Osteoblast (primary cell): ENCODE results near the gene RNASET2. TPM values are rescaled to one million over a fixed set of nuclear protein-coding genes. Genes with fewer than 3 reads are reported as not detected.

Experiments used
- DNase-seq: peaks from one replicate; pipeline ENCODE4 v3.0.0; 2011; ENCODE audit warnings: low spot score, mixed read lengths; ENCODE audit not compliant: insufficient read length; ENCODE audit errors: missing footprints
- H2AFZ ChIP-seq: 2 replicates; pipeline ENCODE4 v1.6.0; 2011; ENCODE audit warnings: mild to moderate bottlenecking, low read length
- H3K27ac ChIP-seq: 2 replicates; pipeline ENCODE4 v1.5.1; 2011; ENCODE audit warnings: mild to moderate bottlenecking, low read depth, low read length, moderate library complexity
- H3K27me3 ChIP-seq: 2 replicates; pipeline ENCODE4 v1.6.0; 2012; ENCODE audit warnings: mild to moderate bottlenecking, control low read depth, inconsistent platforms, low read length, moderate library complexity; ENCODE audit not compliant: insufficient read depth
- H3K36me3 ChIP-seq: 2 replicates; pipeline ENCODE4 v1.5.1; 2011; ENCODE audit warnings: mild to moderate bottlenecking, low read length, control low read depth, moderate library complexity; ENCODE audit not compliant: insufficient read depth
- H3K4me1 ChIP-seq: 2 replicates; pipeline ENCODE4 v1.5.1; 2011; ENCODE audit warnings: mild to moderate bottlenecking, low read length, control low read depth, moderate library complexity; ENCODE audit not compliant: insufficient read depth
- H3K4me2 ChIP-seq: 2 replicates; pipeline ENCODE4 v1.6.0; 2011; ENCODE audit warnings: mild to moderate bottlenecking, low read length; ENCODE audit not compliant: insufficient read depth
- H3K4me3 ChIP-seq: fragments of 200-600 bp; sonication (generic); 3 replicates; pipeline ENCODE4 v1.5.1; 2012; ENCODE audit warnings: mild to moderate bottlenecking, low read length, inconsistent platforms; ENCODE audit not compliant: insufficient read depth
- H3K79me2 ChIP-seq: 2 replicates; pipeline ENCODE4 v1.6.0; 2012; ENCODE audit warnings: mild to moderate bottlenecking, low read length, control low read depth, inconsistent platforms; ENCODE audit not compliant: insufficient read depth
- H3K9me3 ChIP-seq: 2 replicates; pipeline ENCODE4 v1.5.1; 2011; ENCODE audit warnings: low read depth, low read length, control low read depth
- H4K20me1 ChIP-seq: 2 replicates; pipeline ENCODE4 v1.6.0; 2012; ENCODE audit warnings: mild to moderate bottlenecking, low read length, control low read depth; ENCODE audit not compliant: insufficient read depth
- total RNA-seq: library from RNA; depleted of rRNA; stranded (reverse); fragments of >200 nt; gene quantifications from 2 replicates; pipeline ENCODE4 v1.2.3, GENCODE V29; 2012
- TF ChIP-seq, protein P1 (sequence below): IDR thresholded peaks from 2 replicates; pipeline ENCODE4 v1.5.1; 2011; ENCODE audit warnings: mild to moderate bottlenecking, low read depth, low read length, moderate library complexity; ENCODE audit errors: extremely low read depth

Gene RNASET2
- total RNA-seq, 1 donor, result 47.8 TPM

DNA sequence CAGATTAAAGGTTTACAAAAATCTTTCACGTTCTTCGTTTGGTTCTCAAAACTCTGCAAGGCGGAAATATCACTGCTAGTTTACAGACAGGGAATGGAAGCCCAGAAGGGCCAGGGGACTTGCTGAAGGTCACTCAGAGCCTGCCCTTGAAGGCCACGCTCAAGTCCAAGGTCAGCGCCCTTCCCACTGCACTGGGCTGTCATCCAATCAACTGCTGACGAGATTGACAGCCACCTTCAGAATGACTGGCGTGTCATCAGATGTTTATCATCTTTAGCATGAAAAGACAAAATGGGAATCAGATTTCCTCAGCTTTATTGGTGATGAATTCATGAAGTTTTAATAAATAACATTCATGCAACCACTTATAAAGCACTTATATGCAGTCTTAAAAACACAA is 16.5 kb downstream of the RNASET2 start:
- no peak overlapping the region for H2AFZ ChIP-seq
- H3K4me2 ChIP-seq, result no peak overlapping the region
- DNase-seq, result no peak
- no peaks in the 10 kb centered on the region for H4K20me1 ChIP-seq
- H3K9me3 ChIP-seq, result no peaks in the 10 kb centered on the region
- TF ChIP-seq, protein P1, sequence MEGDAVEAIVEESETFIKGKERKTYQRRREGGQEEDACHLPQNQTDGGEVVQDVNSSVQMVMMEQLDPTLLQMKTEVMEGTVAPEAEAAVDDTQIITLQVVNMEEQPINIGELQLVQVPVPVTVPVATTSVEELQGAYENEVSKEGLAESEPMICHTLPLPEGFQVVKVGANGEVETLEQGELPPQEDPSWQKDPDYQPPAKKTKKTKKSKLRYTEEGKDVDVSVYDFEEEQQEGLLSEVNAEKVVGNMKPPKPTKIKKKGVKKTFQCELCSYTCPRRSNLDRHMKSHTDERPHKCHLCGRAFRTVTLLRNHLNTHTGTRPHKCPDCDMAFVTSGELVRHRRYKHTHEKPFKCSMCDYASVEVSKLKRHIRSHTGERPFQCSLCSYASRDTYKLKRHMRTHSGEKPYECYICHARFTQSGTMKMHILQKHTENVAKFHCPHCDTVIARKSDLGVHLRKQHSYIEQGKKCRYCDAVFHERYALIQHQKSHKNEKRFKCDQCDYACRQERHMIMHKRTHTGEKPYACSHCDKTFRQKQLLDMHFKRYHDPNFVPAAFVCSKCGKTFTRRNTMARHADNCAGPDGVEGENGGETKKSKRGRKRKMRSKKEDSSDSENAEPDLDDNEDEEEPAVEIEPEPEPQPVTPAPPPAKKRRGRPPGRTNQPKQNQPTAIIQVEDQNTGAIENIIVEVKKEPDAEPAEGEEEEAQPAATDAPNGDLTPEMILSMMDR, result no peak
- H3K4me1 ChIP-seq, result no peaks in the 10 kb centered on the region
- no peak overlapping the region for H3K4me3 ChIP-seq
- H3K27ac ChIP-seq, result no peak overlapping the region
- H3K36me3 ChIP-seq, result no peaks in the 10 kb centered on the region
- no peaks in the 10 kb centered on the region for H3K27me3 ChIP-seq
- H3K79me2 ChIP-seq, result no peaks in the 10 kb centered on the region

DNA sequence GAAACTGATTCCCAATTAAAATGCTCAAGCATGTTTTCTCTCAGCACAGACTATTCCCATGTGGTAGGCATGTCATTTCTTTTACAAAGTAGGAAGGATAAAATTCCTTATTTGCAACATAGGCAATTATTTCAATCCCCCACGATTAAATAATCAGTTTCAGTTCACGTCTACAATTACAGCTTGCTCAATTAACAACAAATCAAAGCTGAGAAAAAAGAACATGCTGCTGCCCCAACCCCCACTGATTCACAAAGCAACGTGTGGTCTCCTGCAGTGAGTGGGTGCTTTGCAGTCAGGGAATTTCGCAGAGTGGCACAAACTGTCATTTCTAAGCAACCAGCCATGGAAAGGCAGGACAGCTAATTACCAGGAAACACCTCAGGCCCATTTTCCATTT is 17.0 kb downstream of the RNASET2 start:
- no peak overlapping the region for H3K4me3 ChIP-seq
- H3K27ac ChIP-seq, result no peak overlapping the region
- no peaks in the 10 kb centered on the region for H3K9me3 ChIP-seq
- H3K4me1 ChIP-seq, result no peaks in the 10 kb centered on the region
- H3K4me2 ChIP-seq, result no peak overlapping the region
- H4K20me1 ChIP-seq, result no peaks in the 10 kb centered on the region
- no peak for DNase-seq
- no peaks in the 10 kb centered on the region for H3K36me3 ChIP-seq
- TF ChIP-seq, protein P1, result no peak
- no peaks in the 10 kb centered on the region for H3K79me2 ChIP-seq
- H3K27me3 ChIP-seq, result no peaks in the 10 kb centered on the region
- H2AFZ ChIP-seq, result no peak overlapping the region

DNA sequence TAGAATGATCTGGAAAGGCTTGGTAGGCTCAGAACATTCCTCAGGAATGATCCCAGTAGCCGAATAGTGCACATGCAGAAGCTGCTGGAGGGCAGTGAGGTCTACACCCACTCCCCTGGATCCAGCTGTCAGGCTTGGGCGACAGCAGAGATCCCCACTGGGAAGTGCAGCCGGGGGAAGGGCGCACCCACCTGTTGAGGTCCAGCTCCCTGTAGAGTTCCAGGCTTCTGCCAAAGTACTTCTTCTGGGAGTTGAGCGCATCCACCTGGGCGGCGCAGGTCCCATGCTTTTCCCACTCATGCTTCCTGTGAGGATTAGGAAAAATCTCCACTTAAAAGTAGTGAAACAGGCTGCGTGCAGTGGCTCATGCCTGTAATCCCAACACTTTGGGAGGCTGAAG is 17.6 kb downstream of the RNASET2 start:
- Histone ChIP-seq H3K79me2 (no peaks in the 10 kb centered on the region), H3K4me2 (no peak overlapping the region), H2AFZ (no peak overlapping the region), H3K27me3 (no peaks in the 10 kb centered on the region), H3K36me3 (no peaks in the 10 kb centered on the region), H3K4me1 (no peaks in the 10 kb centered on the region), H3K4me3 (no peak overlapping the region), H4K20me1 (no peaks in the 10 kb centered on the region), H3K9me3 (no peaks in the 10 kb centered on the region), H3K27ac (no peak overlapping the region)
- TF ChIP-seq, protein P1, result no peak
- DNase-seq, result no peak

DNA sequence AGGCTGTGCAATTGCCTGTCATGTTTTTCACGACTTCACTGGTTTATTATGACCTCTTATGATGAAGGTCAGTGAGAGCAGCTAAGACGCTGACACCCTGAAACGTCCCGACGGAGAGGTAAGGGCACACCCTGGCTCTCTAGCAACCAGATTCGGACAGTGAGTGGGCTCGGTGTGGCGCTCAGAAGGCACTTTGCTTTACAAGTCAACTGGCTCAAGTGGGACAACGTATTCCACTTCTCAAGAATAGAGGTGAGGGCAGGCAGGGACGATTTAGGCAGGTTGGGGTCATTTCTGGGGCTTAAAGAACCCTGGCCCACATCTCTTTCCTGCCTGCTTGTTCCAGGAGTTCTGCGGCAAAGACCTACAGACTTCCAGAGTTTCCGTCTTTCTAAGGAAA is 18.2 kb downstream of the RNASET2 start:
- Histone ChIP-seq H3K36me3 (no peaks in the 10 kb centered on the region), H3K27ac (no peak overlapping the region), H3K4me3 (no peak overlapping the region), H3K4me2 (no peak overlapping the region), H3K27me3 (no peaks in the 10 kb centered on the region), H3K79me2 (no peaks in the 10 kb centered on the region), H2AFZ (no peak overlapping the region), H3K9me3 (no peaks in the 10 kb centered on the region), H3K4me1 (no peaks in the 10 kb centered on the region), H4K20me1 (no peaks in the 10 kb centered on the region)
- TF ChIP-seq, protein P1, result no peak
- DNase-seq, result no peak
